ENCODE results near the gene ADORA1.

ADORA1 gene

GRCh38 chr1:203126151-203126865, 1.2 kb upstream of the ADORA1 start:
- H3K4me3 ChIP-seq (ENCODE audit: low read depth, low read length) = no peak overlapping the region
- H3K36me3 ChIP-seq (ENCODE audit: control insufficient read depth in 2 of 2, insufficient read depth in 1 of 2, low read length in 2 of 2) = no peaks in the 10 kb centered on the region
- ChIA-PET POLR2A (no interaction called here), CTCF (interaction anchor here (0.7 to 9.1 kb wide), 16 partner anchors 8 to 141 kb away, joined by 3 to 70 read pairs (median 4); no protein-coding TSS in a partner anchor)
- TF ChIP-seq EGR2 (tag by site-specific recombination; IDR thresholded peaks at IDR 0.05; ENCODE audit: low read depth) (peak; percentile 36; the same call in 1 of the 2 replicates), PRDM1 (tag by site-specific recombination; IDR thresholded peaks at IDR 0.05) (peak; percentile 89), ZBTB20 (tag by site-specific recombination; IDR thresholded peaks at IDR 0.05) (0 out of 2 replicates have a peak, but pooled peaks have one; percentile 28), CTCF (tag by site-specific recombination; IDR thresholded peaks at IDR 0.05) (peak; percentile 58), PRDM10 (tag by site-specific recombination; IDR thresholded peaks at IDR 0.05) (peak; percentile 34; the same call in 1 of the 2 replicates), ZFHX2 (tag by site-specific recombination; conservative IDR thresholded peaks at IDR 0.05) (0 out of 2 replicates have a peak, but pooled peaks have one; percentile 33), GLIS2 (tag by site-specific recombination; IDR thresholded peaks at IDR 0.05) (0 out of 2 replicates have a peak, but pooled peaks have one; percentile 16), ZNF664 (tag by site-specific recombination; IDR thresholded peaks at IDR 0.05) (no peak), PATZ1 (tag by site-specific recombination; IDR thresholded peaks at IDR 0.05) (0 out of 2 replicates have a peak, but pooled peaks have one; percentile 14), ZBTB48 (tag by site-specific recombination; IDR thresholded peaks at IDR 0.05) (peak; percentile 39; the same call in 1 of the 2 replicates), ZNF48 (tag by site-specific recombination; IDR thresholded peaks at IDR 0.05) (no peak), ZNF513 (tag by site-specific recombination; IDR thresholded peaks at IDR 0.05) (peak; percentile 71), SALL2 (tag by site-specific recombination; IDR thresholded peaks at IDR 0.05; ENCODE audit: borderline replicate concordance) (no peak), ZNF10 (tag by site-specific recombination; IDR thresholded peaks at IDR 0.05) (peak; percentile 17; the same call in 1 of the 2 replicates)
- no peaks in the 10 kb centered on the region for H3K9me3 ChIP-seq (ENCODE audit: control insufficient read depth, insufficient read depth, low read depth, low read length)
- no peaks in the 10 kb centered on the region for H3K4me1 ChIP-seq (ENCODE audit: control insufficient read depth, insufficient read depth, low read length)
- no peak overlapping the region for H3K27ac ChIP-seq (ENCODE audit: extremely low read depth, low read depth, low read length)

All from HEK293 (cell line).